SK-N-MC (cell line): ENCODE measurements around the gene NR2F2.
A peak's percentile ranks its signal among the peaks of the same experiment; 100 is the strongest.

ENCODE experiments used
- DNase-seq: peaks from one replicate; pipeline ENCODE4 v3.0.0-alpha.2; 2011; ENCODE audit warnings: low read depth, low spot score
- H3K27ac ChIP-seq: fragments of 200-600 bp; sonication (generic); 2 replicates; pipeline ENCODE4 v1.5.1; 2016; ENCODE audit warnings: mixed run types
- H3K36me3 ChIP-seq: fragments of 200-600 bp; sonication (generic); 2 replicates; pipeline ENCODE4 v1.6.1; 2017; ENCODE audit warnings: antibody characterized with exemption, low read length, mixed read lengths; ENCODE audit not compliant: insufficient read depth
- H3K4me3 ChIP-seq: fragments of 200-600 bp; sonication (generic); 2 replicates; pipeline ENCODE4 v1.5.1; 2016
- H3K9ac ChIP-seq: fragments of 200-600 bp; sonication (generic); 2 replicates; pipeline ENCODE4 v1.8.0; 2017; ENCODE audit warnings: mixed run types, mixed read lengths; ENCODE audit not compliant: insufficient read length
- H3K9me3 ChIP-seq: fragments of 200-600 bp; sonication (generic); 2 replicates; pipeline ENCODE4 v1.6.1; 2017; ENCODE audit warnings: low read depth, mild to moderate bottlenecking, antibody characterized with exemption, low read length, moderate library complexity, mixed read lengths
- EZH2 ChIP-seq: fragments of 200-600 bp; sonication (generic); IDR thresholded peaks from one replicate; pipeline ENCODE4 v1.6.1; 2017; ENCODE audit warnings: antibody characterized with exemption
- FOXP2 ChIP-seq: optimal IDR thresholded peaks from 2 replicates; pipeline ENCODE3; 2011; ENCODE audit warnings: mild to moderate bottlenecking, moderate library complexity; ENCODE audit not compliant: insufficient read depth; ENCODE audit errors: extremely low read length, control extremely low read depth
- POLR2AphosphoS5 ChIP-seq: IDR thresholded peaks from 2 replicates; pipeline ENCODE4 v1.6.1; 2012; ENCODE audit warnings: mild to moderate bottlenecking, low read depth, low read length, borderline replicate concordance

Gene NR2F2

DNA sequence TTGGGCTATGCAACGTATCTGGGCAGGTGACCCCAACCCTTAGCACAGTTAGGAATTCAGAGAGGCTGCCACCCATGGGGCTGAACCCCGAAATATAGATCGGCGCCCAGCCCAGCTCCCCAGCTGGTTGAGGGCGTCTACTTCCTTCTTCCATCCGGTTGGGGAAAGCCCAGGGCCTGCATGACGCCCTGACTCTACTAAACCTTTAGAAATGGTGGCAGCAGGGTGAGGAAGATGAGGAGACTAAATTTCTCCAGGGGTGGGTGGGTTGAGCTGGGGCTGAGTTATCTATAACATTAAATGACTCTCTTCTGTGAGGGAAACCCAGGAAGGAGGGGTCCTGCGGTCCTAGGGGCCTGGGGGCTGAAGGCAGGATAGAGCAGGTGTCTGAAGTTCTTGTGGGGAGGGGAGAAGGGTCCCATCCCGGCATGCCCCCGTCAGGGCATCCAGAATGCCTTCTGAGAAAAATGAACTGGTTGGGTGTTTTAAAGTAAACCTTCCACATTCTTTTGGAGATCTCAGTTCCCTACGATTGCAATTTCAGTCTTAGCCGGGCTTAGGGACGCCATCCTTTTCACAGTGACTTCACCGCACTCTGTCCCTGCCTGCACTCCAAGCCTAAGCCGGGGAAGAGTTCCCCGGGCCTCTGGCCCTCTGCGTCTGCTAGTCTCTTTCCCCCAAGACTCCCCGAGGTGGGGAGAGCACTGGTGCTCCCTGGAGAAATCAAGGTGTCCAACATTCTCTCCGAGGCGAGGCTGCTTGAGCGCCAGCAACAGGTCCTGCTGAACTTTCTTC, 28.5 kb downstream of the NR2F2 start:
- Histone ChIP-seq H3K9ac (no peak overlapping the region), H3K27ac (no peak overlapping the region), H3K9me3 (no peaks in the 10 kb centered on the region), H3K36me3 (no peaks in the 10 kb centered on the region), H3K4me3 (no peak overlapping the region)
- no peak for DNase-seq
- TF ChIP-seq POLR2AphosphoS5 (no peak), EZH2 (no peak), FOXP2 (no peak)

- DNase-seq, result no peak
- H3K4me3 ChIP-seq, result no peak overlapping the region
- no peaks in the 10 kb centered on the region for H3K36me3 ChIP-seq
- no peak overlapping the region for H3K9ac ChIP-seq
- TF ChIP-seq FOXP2 (no peak), POLR2AphosphoS5 (no peak), EZH2 (no peak)
- H3K9me3 ChIP-seq, result no peaks in the 10 kb centered on the region
- no peak overlapping the region for H3K27ac ChIP-seq
These were observed 29.4 kb downstream of the NR2F2 start for GRCh38 chr15:96359616-96360521.

GRCh38 chr15:96360581-96361308, 30.2 kb downstream of the NR2F2 start:
- TF ChIP-seq FOXP2 (no peak), POLR2AphosphoS5 (no peak), EZH2 (no peak)
- no peak for DNase-seq
- Histone ChIP-seq H3K9ac (no peak overlapping the region), H3K9me3 (no peaks in the 10 kb centered on the region), H3K4me3 (peak overlapping the region; percentile 38), H3K36me3 (no peaks in the 10 kb centered on the region), H3K27ac (no peak overlapping the region)

- no peak overlapping the region for H3K9ac ChIP-seq
- no peaks in the 10 kb centered on the region for H3K36me3 ChIP-seq
- no peaks in the 10 kb centered on the region for H3K9me3 ChIP-seq
- TF ChIP-seq EZH2 (no peak), POLR2AphosphoS5 (no peak), FOXP2 (no peak)
- H3K27ac ChIP-seq, result no peak overlapping the region
- DNase-seq, result no peak
- no peak overlapping the region for H3K4me3 ChIP-seq
These were observed 31.0 kb downstream of the NR2F2 start for GRCh38 chr15:96361309-96362010.

DNA sequence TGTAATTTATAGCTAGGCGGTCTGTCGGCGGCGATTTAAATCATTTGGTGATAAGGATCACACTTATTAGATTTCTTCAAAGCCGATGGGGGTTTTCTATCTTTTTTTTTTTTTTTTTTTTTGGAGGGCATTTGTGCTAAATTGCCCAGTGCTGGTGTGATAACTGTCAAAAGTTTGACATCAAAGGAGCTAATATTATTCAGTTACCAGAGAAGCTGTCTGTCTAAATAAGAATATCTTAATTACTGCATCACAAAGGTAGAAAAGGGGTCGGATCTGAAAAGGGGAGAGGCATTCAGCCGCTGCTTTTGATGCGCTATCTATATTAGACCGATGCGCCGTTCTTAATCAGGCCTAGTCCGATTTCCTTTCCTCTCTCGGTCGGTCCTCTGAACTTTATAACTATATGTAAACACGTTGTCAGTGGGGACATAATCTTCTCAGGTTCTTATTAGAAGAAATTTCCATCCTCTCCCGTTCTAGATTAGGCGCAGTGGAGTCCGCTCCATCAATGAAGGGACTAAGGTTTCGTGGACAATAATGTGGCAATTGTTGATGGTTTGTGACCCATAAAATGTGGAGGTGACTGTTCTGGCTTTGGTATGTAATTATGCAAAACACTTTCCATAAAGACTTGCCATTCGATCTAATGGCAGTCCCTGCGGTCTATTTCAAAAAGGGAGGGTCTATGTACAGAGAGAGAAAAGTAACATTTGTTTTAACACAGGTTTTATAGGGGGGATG, 31.7 kb downstream of the NR2F2 start:
- TF ChIP-seq FOXP2 (no peak), EZH2 (no peak), POLR2AphosphoS5 (no peak)
- H3K36me3 ChIP-seq, result no peaks in the 10 kb centered on the region
- no peaks in the 10 kb centered on the region for H3K9me3 ChIP-seq
- H3K27ac ChIP-seq, result no peak overlapping the region
- no peak overlapping the region for H3K9ac ChIP-seq
- no peak overlapping the region for H3K4me3 ChIP-seq
- no peak for DNase-seq

DNA sequence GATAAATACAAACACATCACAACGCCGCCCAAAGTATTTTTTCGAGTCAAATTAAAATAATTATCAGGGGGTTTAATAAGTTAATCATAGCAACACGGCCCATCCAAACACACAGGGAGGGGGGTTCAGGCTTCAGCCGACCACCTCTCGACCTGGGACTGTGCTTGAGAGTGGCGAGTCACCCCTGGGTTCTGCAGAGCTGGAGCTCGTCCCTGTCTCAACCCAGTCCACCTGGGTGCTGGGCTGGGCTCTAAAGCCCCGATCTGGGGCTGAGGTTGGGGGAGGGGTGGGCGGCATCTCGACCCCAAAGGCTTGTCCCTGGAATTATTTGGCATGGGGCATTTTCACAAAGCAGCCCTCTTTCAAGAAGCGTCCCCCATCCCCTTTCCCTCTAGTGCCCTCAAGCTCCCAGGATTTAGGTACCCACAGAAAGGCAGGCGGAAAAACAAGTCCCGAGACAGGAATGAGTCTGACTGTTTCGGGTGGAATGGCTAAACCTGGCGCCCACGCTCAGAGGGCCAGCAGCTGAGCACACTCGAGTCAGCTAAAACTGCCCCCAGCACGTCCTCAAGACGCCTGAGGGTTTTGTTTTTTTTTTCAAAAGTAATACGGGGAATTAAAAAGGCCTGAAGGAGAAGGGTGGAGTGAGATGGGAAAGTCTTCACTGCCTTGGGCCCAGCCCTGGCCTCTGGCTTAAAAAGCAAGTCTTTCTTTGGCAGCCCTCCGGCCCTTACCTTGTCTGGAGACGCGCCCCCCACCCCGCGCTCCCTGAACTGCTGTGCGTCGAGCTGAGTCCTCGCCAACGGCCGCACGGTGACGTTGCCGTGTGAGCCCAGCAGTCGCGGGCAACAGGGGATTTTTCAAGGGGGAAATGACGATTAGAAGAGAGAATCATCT, 32.5 kb downstream of the NR2F2 start:
- H3K4me3 ChIP-seq, result no peak overlapping the region
- no peaks in the 10 kb centered on the region for H3K36me3 ChIP-seq
- DNase-seq, result no peak
- H3K9ac ChIP-seq, result no peak overlapping the region
- no peak for TF ChIP-seq FOXP2
- no peak for TF ChIP-seq EZH2
- no peak for TF ChIP-seq POLR2AphosphoS5
- no peaks in the 10 kb centered on the region for H3K9me3 ChIP-seq
- H3K27ac ChIP-seq, result no peak overlapping the region
